Loucy (cell line): ENCODE data around the gene PTPRC.

Experiments used
- EZH2phosphoT487 ChIP-seq: fragments of 200-600 bp; IDR thresholded peaks from 2 replicates; pipeline ENCODE4 v1.6.1; 2018; ENCODE audit warnings: antibody characterized with exemption, mild to moderate bottlenecking, moderate library complexity, borderline replicate concordance
- TF ChIP-seq, protein P1 (sequence below): fragments of 200-600 bp; sonication (generic); conservative IDR thresholded peaks from 2 replicates; pipeline ENCODE4 v1.5.1; 2014; ENCODE audit warnings: mild to moderate bottlenecking, antibody characterized with exemption, low read length

DNA sequence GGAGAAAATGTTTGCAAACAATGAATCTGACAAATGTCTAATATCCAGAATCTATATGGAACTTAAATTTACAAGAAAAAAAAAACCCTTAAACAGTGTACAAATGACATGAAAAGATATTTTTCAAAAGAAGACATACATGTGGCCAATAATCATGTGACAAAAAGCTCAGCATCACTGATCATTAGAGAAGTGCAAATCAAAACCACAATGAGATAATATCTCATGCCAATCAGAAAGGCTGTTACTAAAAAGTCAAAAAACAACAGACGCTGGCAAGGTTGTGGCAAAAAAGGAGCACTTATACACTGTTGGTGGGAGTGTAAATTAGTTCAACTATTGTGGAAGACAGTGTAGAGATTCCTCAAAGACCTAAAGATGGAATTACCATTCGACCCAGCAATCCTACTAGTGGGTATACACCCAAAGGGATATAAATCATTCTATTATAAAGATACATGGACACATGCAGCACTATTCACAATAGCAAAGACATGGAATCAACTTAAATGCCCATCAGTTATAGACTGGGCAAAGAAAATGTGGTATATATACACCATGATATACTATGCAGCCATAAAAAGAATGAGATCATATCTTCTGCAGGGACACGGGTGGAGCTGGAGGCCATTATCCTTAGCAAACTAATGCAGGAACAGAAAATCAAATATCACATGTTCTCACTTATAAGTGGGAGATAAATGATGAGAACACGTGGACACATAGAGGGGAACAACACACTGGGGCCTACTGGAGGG lies 123.2 kb downstream of the PTPRC start:
- TF ChIP-seq, protein P1, sequence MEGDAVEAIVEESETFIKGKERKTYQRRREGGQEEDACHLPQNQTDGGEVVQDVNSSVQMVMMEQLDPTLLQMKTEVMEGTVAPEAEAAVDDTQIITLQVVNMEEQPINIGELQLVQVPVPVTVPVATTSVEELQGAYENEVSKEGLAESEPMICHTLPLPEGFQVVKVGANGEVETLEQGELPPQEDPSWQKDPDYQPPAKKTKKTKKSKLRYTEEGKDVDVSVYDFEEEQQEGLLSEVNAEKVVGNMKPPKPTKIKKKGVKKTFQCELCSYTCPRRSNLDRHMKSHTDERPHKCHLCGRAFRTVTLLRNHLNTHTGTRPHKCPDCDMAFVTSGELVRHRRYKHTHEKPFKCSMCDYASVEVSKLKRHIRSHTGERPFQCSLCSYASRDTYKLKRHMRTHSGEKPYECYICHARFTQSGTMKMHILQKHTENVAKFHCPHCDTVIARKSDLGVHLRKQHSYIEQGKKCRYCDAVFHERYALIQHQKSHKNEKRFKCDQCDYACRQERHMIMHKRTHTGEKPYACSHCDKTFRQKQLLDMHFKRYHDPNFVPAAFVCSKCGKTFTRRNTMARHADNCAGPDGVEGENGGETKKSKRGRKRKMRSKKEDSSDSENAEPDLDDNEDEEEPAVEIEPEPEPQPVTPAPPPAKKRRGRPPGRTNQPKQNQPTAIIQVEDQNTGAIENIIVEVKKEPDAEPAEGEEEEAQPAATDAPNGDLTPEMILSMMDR, result no peak
- TF ChIP-seq EZH2phosphoT487, result no peak
